ENCODE results near the gene ZCCHC3. TPM values are rescaled to one million over a fixed set of nuclear protein-coding genes. Genes with fewer than 3 reads are reported as not detected.
"Not testable (repeated sequence)": the region's sequence is repeated elsewhere in the genome, so short reads cannot be mapped to it uniquely, and the experiment has no call there.

Gene ZCCHC3
- 15.7 TPM for total RNA-seq
- long read RNA-seq, transcript ZCCHC3-201 (1 exons, 3,354 nt), result major isoform, 61 of 62 reads
- long read RNA-seq, partial matches to known transcripts, result 0 of 62 reads
- long read RNA-seq, other reads (novel, unspliced or antisense), result 1 of 62 reads

- peak; percentile 90 for ATAC-seq
- intact Hi-C loops (cut with DNase I), result no loop called here
These were observed at the start of gene ZCCHC3 for GRCh38 chr20:297098-297924. TSS of gene ZCCHC3 (plus strand) at chr20:297570. CDS start at chr20:297587, 17 bp downstream.

GRCh38 chr20:251354-251753 is 46.0 kb upstream of the ZCCHC3 start:
- intact Hi-C loops (cut with DNase I), result no loop called here

More at GRCh38 chr20:297098-297924, at the start of gene ZCCHC3:
- H3K4me3 ChIP-seq, result peak within 1 kb of the TSS; percentile 93
- no peaks in the 10 kb centered on the region for H3K36me3 ChIP-seq
- no peaks in the 10 kb centered on the region for H3K27me3 ChIP-seq
- no peaks in the 10 kb centered on the region for H3K9me3 ChIP-seq
- H3K27ac ChIP-seq, result peak within 1 kb of the TSS; percentile 99
- H3K4me1 ChIP-seq, result peaks cover 31% of the 10 kb centered on the region
- peak; percentile 96 for DNase-seq
- peak; percentile 12 for TF ChIP-seq CTCF (IDR thresholded peaks at IDR 0.05)

GRCh38 chr20:252801-253200 is 44.6 kb upstream of the ZCCHC3 start:
- ATAC-seq (no peak), DNase-seq (no peak)
- Histone ChIP-seq H3K36me3 (no peaks in the 10 kb centered on the region), H3K4me1 (no peaks in the 10 kb centered on the region), H3K27ac (no peak overlapping the region), H3K4me3 (no peak overlapping the region), H3K27me3 (peaks cover 6% of the 10 kb centered on the region), H3K9me3 (no peaks in the 10 kb centered on the region)
- intact Hi-C loops (cut with DNase I), result no loop called here
- TF ChIP-seq CTCF (IDR thresholded peaks at IDR 0.05), result no peak

More at GRCh38 chr20:251354-251753, 46.0 kb upstream of the ZCCHC3 start:
- H3K4me1 ChIP-seq, result no peaks in the 10 kb centered on the region
- DNase-seq (no peak), ATAC-seq (no peak)
- H3K36me3 ChIP-seq, result no peaks in the 10 kb centered on the region
- no peak for TF ChIP-seq CTCF (IDR thresholded peaks at IDR 0.05)
- H3K27ac ChIP-seq, result no peak overlapping the region
- peaks cover 6% of the 10 kb centered on the region for H3K27me3 ChIP-seq
- H3K9me3 ChIP-seq, result no peaks in the 10 kb centered on the region
- H3K4me3 ChIP-seq, result no peak overlapping the region

- not testable (repeated sequence) for H3K4me1 ChIP-seq
These were observed 43.9 kb upstream of the ZCCHC3 start for GRCh38 chr20:253447-253846.

GRCh38 chr20:257419-257818 is 40.0 kb upstream of the ZCCHC3 start, which contains the start of gene DEFB132:
TSS of gene DEFB132 (plus strand) at chr20:257724. CDS start at chr20:257779, 55 bp downstream.
- H3K4me3 ChIP-seq, result no peak within 1 kb of the TSS
- no peaks in the 10 kb centered on the region for H3K4me1 ChIP-seq
- ATAC-seq (no peak), DNase-seq (no peak)
- peaks cover 6% of the 10 kb centered on the region for H3K27me3 ChIP-seq
- no peak within 1 kb of the TSS for H3K27ac ChIP-seq
- no peaks in the 10 kb centered on the region for H3K9me3 ChIP-seq
- TF ChIP-seq CTCF (IDR thresholded peaks at IDR 0.05), result no peak
- no peaks in the 10 kb centered on the region for H3K36me3 ChIP-seq
- intact Hi-C loops (cut with DNase I), result no loop called here

More at GRCh38 chr20:253447-253846, 43.9 kb upstream of the ZCCHC3 start:
- H3K36me3 ChIP-seq; H3K27ac ChIP-seq; DNase-seq; ATAC-seq; H3K27me3 ChIP-seq; H3K9me3 ChIP-seq; H3K4me3 ChIP-seq; intact Hi-C loops (cut with DNase I): not testable (repeated sequence)

- no peak for TF ChIP-seq CTCF (IDR thresholded peaks at IDR 0.05)
- Histone ChIP-seq H3K27ac (no peak overlapping the region), H3K4me1 (no peaks in the 10 kb centered on the region), H3K9me3 (no peaks in the 10 kb centered on the region), H3K36me3 (no peaks in the 10 kb centered on the region), H3K27me3 (peaks cover 6% of the 10 kb centered on the region), H3K4me3 (no peak overlapping the region)
- ATAC-seq (no peak), DNase-seq (no peak)
- intact Hi-C loops (cut with DNase I), result no loop called here
These were observed 39.0 kb upstream of the ZCCHC3 start for GRCh38 chr20:258269-258858.
